ENCODE results near the gene ZNF836.
A peak's percentile ranks its signal among the peaks of the same experiment; 100 is the strongest.

Gene ZNF836

DNA sequence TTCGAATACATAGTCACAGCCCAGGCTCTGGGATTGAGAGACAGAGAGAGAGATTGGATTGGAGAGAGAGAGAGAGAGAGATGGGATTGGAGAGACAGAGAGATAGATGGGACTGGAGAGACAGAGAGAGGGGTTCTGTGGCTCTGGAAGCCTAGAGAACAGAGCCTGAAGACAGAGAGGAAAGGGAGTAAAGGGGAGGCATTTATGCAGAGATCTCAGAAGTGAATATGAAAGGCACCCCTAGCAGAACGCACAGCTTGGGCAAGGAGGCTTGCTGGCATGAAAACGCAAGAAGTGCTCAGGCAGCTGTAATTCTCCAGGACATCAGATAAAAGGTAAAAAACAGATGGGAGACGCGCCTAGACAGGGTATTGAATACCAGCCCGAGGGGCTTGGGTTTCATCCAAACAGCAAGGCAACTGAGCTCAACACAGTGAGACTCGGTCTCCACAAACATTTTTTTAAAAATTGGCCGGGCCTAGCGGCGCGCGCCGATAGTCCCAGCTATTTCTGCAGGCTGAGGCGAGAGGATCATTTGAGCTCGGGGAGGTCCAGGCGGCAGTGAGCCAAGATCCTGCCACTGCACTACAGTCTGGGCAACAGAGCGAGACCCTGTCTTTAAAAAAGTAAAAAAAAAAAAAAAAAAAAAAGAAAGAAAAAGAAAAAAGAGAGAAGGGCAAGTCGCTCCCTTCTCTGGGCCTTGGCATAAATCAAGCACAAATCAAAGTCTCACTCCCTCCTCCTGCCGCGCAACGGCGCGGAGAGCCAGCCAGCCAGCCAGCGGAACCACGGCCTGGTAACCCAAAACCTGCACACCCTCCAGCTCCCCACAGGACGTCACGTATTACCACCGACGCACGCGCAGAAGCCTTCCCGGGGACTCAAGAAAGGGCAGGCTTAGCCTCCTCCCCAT, 17.7 kb upstream of the ZNF836 start:
- no peak for FAIRE-seq
- DNase-seq (ENCODE audit: insufficient read length, low spot score), result no peak

DNA sequence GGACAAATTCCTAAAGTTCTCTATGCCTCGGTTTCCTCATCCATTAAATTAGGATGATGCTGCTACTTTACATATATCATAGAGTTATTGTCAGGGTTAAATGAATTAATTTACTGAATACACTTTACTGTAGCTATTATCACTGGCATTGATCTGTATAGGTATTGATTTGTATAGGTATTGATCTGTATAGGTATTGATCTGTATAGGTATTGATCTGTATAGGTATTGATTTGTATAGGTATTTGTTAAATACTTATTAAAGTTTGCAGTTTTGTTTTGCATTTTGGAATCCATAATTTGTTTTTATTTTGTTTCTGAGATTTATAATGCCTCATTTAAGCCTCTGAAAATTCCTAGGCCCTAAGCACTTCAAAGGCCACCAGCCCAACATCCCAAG, 16.0 kb upstream of the ZNF836 start:
- FAIRE-seq (no peak), DNase-seq (ENCODE audit: insufficient read length, low spot score) (no peak)

DNA sequence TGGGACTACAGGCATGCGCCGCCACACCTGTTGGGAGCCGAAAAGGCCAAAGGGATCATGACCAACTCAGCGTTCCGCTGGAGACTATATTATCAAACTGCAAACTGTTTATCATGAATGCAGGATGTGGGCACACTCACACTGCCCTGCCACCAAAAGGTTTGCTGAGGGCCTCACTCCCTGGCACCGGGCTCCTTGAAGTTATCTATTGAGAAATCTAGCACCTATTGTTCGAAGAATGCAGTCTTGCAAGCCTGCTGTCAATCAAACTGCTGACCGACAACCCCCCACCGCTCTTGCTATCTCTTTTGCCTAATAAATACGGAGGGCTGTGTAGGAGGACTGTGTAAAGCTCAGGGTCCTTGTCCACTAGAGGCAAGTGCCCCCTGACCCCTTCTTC, 5.2 kb upstream of the ZNF836 start:
- FAIRE-seq (no peak), DNase-seq (ENCODE audit: insufficient read length, low spot score) (no peak)

DNA sequence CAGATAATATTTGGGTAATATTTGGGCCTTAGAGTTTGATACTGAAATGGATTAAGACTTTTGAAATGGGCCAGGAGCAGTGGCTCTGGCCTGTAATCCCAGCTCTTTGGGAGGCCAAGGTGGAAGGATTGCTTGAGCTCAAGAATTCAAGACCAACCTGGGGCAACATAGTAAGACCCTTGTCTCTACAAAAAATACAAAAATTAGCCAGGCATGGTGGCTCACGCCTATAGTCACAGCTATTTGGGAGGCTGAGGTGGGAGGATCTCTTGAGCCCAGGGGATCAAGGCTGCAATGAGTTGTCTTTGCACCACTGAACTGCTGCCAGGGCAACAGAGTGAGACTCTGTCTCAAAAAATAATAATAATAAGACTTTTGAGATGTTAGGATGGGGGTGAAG, 926 bp upstream of the ZNF836 start:
- no peak for FAIRE-seq
- no peak for DNase-seq (ENCODE audit: insufficient read length, low spot score)

DNA sequence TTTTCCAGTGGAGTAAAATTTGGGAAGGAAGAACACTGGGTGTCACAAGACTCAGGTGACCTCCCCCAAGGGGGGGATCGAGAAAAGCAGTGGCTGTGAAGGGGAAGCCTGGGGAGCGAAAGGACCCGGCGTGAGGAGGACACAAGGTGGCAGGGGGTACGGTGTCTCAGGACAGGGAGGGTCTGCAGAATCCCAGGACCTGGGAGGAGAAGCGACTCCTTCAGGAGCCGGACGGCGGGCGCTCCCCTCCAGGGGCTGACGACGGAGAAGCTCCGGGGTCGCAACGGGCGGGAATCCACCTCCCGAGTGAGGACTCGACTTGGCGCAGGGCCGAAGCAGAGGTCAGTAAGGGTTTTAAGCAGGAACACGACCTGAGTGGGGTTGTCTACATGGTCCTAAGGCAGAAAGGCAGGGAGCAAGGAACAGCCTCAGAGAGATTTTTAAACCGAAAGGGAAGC, 529 bp downstream of the ZNF836 start:
- no peak for FAIRE-seq
- DNase-seq (ENCODE audit: insufficient read length, low spot score), result peak; percentile 37

DNA sequence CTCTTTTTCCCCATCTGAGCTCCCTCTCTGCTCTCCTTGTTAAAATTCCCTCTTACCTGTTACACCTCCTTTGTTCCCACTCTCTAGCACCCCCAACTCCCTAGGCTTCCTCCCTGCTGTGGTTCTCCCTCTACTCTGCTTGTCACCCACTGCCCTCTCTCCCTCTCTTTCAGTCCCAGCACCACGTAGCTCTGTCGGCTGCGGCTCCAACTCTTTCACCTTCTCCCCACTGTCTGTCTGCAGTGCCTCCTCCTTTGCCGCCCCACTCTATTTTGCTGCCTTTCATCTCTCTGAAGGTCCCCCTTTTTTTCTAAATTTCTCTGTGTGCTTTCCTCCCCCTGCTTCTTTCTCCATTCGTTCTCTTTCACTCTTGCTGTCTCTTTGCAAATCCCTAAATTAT, 1.1 kb downstream of the ZNF836 start:
- FAIRE-seq (no peak), DNase-seq (ENCODE audit: insufficient read length, low spot score) (no peak)

DNA sequence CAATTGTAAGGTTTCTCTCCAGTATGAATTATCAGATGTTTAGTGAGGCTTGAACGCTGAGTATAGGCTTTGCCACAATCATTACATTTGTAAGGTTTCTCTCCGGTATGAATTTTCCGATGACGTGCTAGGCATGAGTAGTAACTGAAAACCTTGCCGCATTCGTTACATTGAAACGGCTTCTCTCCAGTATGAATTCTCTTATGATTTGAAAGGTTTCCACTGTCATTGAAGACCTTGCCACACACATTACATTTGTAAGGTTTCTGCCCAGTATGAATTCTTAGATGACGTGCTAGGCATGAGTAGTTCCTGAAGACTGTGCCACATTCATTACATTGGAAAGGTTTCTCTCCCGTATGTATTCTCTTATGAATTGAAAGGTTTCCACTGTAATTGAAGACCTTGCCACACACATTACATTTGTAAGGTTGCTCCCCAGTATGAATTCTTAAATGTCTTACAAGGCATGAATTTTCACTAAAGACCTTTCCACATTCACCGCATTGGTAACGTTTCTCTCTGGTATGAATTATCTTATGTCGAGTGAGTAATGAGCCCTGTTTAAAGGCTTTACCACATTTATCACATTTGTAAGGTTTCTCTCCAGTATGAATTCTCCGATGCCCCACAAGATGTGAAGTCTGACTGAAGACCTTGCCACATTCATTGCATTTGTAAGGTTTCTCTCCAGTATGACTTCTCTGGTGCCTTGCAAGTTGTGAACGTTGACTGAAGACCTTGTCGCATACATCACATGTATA, 15.6 kb downstream of the ZNF836 start:
- DNase-seq (ENCODE audit: insufficient read length, low spot score) (no peak), FAIRE-seq (no peak)

DNA sequence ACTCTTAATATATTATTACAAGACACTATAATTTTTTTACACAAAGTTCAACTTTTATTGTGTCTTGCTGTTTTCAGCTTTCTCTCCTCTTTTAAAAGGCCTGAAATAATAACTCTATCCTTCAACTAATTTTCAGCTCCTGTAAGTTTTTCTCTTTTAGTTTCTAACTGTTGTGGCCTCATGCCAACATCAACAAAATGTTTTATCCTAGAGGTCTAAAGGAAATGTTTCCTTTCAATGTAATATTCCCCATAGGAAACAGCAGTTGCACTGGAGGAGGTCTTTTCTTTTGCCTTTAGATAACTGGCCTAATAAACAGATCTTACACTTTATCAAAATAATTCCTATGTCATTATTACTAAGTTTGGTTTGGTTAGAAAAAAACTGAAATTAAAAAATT, 23.2 kb downstream of the ZNF836 start:
- FAIRE-seq (no peak), DNase-seq (ENCODE audit: insufficient read length, low spot score) (no peak)

DNA sequence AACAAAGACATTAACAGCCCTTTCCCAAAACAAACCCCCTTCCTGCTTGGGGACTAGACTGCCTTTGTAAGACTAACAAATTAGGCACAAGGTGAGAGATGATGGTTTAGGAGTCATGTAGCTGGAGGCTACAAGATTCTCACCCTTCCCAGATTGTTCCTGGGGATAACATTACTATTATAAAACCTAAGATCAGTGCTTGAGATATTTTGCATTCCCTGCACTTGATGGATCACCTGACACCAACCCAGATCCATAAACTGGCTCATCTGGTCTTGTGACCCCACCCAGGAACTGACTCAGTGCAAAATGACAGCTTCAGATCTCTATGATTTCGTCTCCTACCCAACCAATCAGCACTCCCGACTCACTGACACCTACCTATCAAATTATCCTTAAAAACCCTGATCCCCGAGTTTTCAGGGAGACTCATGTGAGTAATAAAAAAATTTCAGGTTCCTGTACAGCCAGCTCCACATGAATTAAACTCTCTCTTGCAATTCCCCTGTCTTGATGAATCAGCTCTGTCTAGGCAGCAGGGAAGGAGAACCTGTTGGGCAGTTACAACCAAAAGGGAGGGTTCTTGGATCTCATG, 29.3 kb downstream of the ZNF836 start:
- FAIRE-seq, result no peak
- no peak for DNase-seq (ENCODE audit: insufficient read length, low spot score)

DNA sequence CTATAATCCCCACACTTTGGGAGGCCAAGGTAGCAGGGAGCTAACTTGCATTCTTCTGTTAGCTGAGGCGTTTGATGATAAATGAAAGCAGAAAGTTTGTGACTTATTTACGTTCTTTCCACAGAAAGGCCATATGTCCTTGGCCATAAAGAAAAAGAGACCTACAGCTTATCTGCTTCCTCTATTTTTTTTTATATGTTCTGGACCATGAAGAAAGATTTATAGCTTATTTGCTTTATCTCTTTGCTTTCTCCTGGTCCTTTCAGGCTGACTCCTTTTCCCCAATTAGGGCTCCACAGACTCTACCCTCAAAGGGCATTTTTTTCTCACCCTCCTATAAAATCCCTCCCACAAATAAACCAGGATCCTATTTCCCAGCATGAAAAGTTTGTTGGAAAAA, 30.2 kb downstream of the ZNF836 start:
- DNase-seq (ENCODE audit: insufficient read length, low spot score) (no peak), FAIRE-seq (no peak)

DNA sequence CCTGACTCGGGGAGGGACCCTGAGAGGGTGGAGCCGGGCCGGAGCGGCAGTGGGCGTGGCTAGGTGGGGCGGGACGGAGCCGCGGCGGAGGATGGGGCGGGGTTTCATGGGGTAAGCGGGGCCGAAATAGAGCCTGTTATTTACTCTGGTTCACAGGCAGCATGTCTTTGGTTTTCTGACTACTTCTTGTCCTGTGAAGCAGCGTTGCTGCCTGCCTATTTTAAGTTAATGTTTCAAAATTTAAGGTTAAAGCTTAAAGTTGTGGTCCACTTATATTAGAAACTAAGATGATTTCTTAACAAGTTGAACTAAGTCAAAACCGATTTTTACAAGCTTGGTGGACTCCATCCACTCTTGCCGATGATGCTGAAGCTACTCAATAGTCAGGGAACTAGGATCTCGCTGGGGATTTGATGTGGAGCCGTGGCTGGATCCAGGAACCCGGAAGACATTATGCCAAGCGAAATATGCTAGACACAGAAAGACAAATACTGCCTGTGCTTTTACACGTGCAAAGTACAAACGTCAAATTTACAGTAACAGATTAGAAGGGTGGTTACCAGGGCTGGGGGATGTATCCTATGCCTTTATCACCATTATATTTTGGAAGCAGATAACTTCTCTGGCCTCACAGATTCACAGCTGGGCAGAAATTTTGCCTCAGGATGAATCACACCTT, 31.2 kb downstream of the ZNF836 start:
- DNase-seq (ENCODE audit: insufficient read length, low spot score) (peak; percentile 73), FAIRE-seq (no peak)

DNA sequence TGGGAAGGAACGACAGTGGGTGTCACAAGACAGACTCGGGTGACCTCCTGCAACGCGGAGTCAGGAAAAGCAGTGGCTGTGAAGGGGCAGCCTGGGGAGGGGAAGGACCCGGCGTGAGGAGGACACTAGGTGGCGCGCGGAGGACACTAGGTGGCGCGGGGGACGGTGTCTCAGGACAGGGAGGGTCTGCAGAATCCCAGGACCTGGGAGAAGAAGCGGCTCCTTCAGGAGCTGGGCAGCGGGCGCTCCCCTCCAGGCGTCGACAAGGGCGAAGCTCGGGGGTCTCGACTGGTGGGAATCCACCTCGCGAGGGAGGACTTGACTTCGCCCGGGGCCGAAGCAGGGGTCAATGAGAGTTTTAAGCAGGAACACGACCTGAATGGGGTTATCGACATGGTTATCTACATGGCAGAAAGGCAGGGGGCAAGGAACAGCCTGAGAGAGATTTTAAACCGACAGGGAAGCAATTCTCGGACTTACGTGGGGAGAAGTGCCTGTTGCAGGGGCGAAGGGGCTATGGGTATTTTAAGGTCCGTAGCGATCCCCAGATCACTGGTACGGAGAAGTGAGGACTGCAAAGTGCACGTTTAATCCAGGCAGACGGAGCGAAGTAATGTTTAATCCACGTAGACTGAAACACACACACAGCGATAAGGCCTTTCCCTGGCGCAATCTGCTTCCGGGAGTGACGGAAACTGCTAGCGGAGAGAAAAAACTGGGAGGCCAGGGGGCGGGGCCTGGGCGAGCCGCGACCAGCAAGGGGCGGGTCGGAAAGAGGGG, 32.0 kb downstream of the ZNF836 start, which contains the start of gene ZNF616:
Gene ZNF616, minus strand, starts transcription at position 687 of the 780 bp plus-strand sequence. CDS start 9,426 bp downstream, outside the sequence.
- FAIRE-seq, result peak; percentile 96
- peak; percentile 48 for DNase-seq (ENCODE audit: insufficient read length, low spot score)

DNA sequence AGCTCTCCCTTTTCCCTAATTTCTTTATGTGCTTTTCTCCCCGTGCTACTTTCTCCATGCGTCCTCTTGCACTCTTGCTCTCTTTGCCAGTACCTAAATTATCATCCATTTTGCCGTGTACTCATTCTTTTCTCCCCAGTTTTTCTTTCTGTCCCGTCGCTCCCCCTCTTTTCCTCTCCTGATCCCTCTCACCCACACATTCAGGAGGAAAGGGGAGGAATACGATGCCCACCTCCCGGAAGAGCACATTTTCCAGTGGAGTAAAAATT, 32.5 kb downstream of the ZNF836 start:
- FAIRE-seq, result no peak
- DNase-seq (ENCODE audit: insufficient read length, low spot score), result no peak

DNA sequence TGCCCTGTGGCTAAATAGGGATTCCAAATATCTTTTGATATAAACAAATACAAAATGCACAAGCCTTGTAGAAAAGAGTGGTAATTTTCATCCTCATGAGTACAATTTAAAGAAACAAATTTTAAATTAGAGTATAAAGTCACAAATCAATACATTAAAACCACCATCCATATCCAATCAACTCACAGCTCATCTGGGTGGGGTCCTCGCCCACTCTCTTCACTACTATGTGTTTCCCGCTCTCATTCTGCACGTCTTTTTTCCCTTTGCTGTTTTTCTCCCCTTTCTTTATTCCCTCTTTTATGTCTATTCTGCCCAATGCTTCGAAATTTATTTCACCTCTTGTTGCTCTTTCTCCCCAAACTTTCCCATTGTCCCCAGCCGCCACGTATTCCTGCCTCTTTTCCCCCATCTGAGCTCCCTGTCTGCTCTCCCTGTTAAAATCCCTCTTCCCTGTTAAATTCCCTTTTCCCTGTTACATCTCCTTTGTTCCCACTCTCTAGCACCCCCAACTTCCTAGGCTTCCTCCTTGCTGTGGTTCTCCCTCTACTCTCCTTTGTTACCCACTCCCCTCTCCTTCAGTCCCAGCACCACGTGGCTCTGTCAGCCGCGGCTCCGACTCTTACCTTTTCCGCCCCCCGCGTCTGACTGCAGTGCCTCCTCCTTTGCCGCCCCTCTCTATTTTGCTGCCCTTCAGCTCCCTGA, 33.0 kb downstream of the ZNF836 start:
- FAIRE-seq, result no peak
- DNase-seq (ENCODE audit: insufficient read length, low spot score), result peak; percentile 7

DNA sequence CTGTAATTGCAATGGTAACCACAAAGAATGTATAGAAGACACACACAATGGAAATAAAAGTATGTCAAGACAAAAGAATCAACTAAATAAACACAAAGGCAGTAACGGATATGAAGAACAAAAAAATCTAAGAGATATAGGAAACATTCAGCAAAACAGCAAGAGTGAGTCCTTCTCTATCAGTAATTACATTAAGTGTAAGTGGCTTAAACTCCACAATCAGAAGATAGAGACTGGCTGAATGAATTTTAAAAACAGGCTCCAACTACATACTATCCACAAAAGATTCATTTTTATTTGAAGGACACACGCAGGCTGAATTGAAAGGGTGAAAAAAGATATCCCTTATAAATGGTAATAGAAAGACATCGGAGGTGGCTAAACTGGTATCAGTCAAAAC, 51.1 kb downstream of the ZNF836 start:
- no peak for FAIRE-seq

DNA sequence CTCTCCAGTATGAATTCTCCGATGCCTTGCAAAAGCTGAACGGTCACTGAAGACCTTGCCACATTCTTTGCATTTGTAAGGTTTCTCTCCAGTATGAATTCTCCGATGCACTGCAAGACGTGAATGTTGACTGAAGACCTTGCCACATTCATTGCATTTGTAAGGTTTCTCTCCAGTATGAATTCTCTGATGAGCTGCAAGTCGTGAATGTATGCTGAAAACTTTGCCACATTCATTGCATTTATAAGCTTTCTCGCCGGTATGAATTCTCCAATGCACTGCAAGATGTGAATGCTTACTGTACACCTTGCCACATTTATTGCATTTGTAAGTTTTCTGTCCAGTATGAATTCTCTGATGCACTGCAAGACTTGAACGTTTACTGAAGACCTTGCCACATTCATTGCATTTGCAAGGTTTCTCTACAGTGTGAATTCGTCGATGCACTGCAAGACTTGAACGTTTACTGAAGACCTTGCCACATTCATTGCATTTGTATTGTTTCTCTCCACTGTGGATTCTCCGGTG, 55.8 kb downstream of the ZNF836 start:
- DNase-seq (ENCODE audit: insufficient read length, low spot score), result no peak
- FAIRE-seq, result no peak

More for the DNA sequence above, 51.1 kb downstream of the ZNF836 start:
- DNase-seq (ENCODE audit: insufficient read length, low spot score), result no peak

DNA sequence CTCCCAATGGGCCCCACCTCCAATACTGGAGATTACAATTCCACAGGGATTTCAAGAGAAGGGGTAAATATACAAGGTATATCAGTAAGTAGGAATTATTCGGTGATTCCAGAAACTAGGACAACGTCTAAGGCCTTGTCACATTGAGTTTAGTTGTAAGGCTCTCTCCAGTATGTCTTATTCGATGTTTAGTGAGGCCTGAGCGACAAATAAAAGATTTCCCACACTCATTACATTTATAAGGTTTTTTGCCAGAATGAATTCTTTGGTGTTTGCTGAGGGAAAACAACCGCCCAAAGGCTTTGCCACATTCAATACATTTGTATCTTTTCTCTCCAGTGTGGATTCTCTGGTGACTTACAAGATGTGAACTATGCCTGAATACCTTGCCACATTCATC, 56.7 kb downstream of the ZNF836 start:
- no peak for FAIRE-seq
- no peak for DNase-seq (ENCODE audit: insufficient read length, low spot score)

DNA sequence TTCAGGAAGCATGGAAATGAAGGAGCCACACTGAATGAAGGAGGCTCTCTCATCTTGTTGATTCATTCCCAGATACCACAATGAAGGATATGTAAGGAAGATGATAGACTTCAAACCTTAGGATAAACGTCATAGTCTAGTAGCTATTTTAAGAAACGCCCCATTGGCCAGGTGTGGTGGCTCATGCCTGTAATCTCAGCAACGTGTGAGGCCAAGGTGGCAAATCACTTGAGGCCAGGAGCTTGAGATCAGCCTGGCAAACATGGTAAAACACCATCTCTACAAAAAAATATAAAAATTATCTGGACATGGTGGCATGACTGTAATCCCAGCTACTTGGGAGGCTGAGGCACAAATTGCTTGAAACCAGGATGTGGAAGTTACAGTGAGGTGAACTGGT, 58.8 kb downstream of the ZNF836 start:
- no peak for FAIRE-seq
- no peak for DNase-seq (ENCODE audit: insufficient read length, low spot score)

DNA sequence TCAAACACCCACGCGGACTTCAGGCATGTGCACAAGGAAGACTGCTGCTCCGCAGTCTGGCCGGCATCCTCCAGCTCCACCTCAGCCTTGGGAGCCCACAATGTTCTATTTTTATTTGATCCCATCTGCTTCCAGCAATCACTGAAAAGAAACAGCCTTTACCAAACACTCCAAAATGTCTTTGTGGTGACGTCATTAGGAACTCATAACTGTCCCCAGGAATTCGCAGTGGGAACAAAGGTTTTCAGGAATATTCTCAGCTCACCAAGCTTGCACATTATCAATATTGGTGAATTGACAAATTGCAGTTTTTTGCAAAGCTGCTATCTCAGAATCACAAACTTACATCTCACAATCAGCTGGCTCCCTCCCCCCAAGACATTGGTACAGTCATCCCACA, 60.6 kb downstream of the ZNF836 start:
- no peak for FAIRE-seq
- DNase-seq (ENCODE audit: insufficient read length, low spot score), result no peak
